ENCODE results near the gene DCDC1. TPM values are rescaled to one million over a fixed set of nuclear protein-coding genes. Genes with fewer than 3 reads are reported as not detected.

DCDC1 gene
- total RNA-seq, 2 experiments from 2014 or later, result 0.13 TPM; not detected in 1

GRCh38 chr11:31247321-31247720, 122.2 kb downstream of the DCDC1 start:
- no peak for DNase-seq (ENCODE audit: low spot score)
- no peaks in the 10 kb centered on the region; the same call in 1 of the 2 replicates for H4K20me1 ChIP-seq (ENCODE audit: insufficient read depth, low read length)
- H2AFZ ChIP-seq (ENCODE audit: low read length), result no peak overlapping the region
- intact Hi-C loops (cut with micrococcal nuclease; ENCODE audit: unreplicated experiment), result no loop called here
- H3K9me3 ChIP-seq (ENCODE audit: low read length), result no peaks in the 10 kb centered on the region
- POLR2A ChIA-PET, result no interaction called here
- TF ChIP-seq CTCF (conservative IDR thresholded peaks at IDR 0.05; ENCODE audit: low read length) (no peak), EZH2phosphoT487 (IDR thresholded peaks at IDR 0.05; ENCODE audit: borderline replicate concordance, low read depth, low read length) (no peak)
- H3K27ac ChIP-seq (ENCODE audit: low read depth, low read length, poor library complexity, severe bottlenecking), result no peak overlapping the region
- CTCF ChIA-PET (ENCODE audit: unreplicated experiment), result no interaction called here
- no peaks in the 10 kb centered on the region for H3K79me2 ChIP-seq (ENCODE audit: insufficient read depth, low read depth, low read length)
- H3K9me2 ChIP-seq (ENCODE audit: insufficient read depth, low read length), result no peaks in the 10 kb centered on the region
- H3K36me3 ChIP-seq (ENCODE audit: insufficient read depth, low read length), result no peaks in the 10 kb centered on the region
- H3K4me1 ChIP-seq (ENCODE audit: insufficient read depth, low read length, poor library complexity, severe bottlenecking), result no peaks in the 10 kb centered on the region
- no TSS peak for BruUV-seq (replicated peaks)
- no peak overlapping the region for H3K4me3 ChIP-seq (ENCODE audit: low read depth, low read length, poor library complexity, severe bottlenecking)
- no peak overlapping the region for H3K4me2 ChIP-seq (ENCODE audit: low read length)

- Histone ChIP-seq H3K79me2 (ENCODE audit: insufficient read depth, low read depth, low read length) (no peaks in the 10 kb centered on the region), H2AFZ (ENCODE audit: low read length) (no peak overlapping the region), H4K20me1 (ENCODE audit: insufficient read depth, low read length) (no peaks in the 10 kb centered on the region; the same call in 1 of the 2 replicates), H3K4me2 (ENCODE audit: low read length) (no peak overlapping the region), H3K9me2 (ENCODE audit: insufficient read depth, low read length) (no peaks in the 10 kb centered on the region), H3K9me3 (ENCODE audit: low read length) (no peaks in the 10 kb centered on the region), H3K4me3 (ENCODE audit: low read depth, low read length, poor library complexity, severe bottlenecking) (no peak overlapping the region), H3K4me1 (ENCODE audit: insufficient read depth, low read length, poor library complexity, severe bottlenecking) (no peaks in the 10 kb centered on the region), H3K27ac (ENCODE audit: low read depth, low read length, poor library complexity, severe bottlenecking) (no peak overlapping the region), H3K36me3 (ENCODE audit: insufficient read depth, low read length) (no peaks in the 10 kb centered on the region)
- DNase-seq (ENCODE audit: low spot score), result no peak
- ChIA-PET POLR2A (interaction anchor here (0.6 kb wide), 1 partner anchor 281 kb away, joined by 3 read pairs; no protein-coding TSS in a partner anchor), CTCF (ENCODE audit: unreplicated experiment) (no interaction called here)
- BruUV-seq (replicated peaks), result no TSS peak
- TF ChIP-seq CTCF (conservative IDR thresholded peaks at IDR 0.05; ENCODE audit: low read length), result no peak
- TF ChIP-seq EZH2phosphoT487 (IDR thresholded peaks at IDR 0.05; ENCODE audit: borderline replicate concordance, low read depth, low read length), result no peak
- intact Hi-C loops (cut with micrococcal nuclease; ENCODE audit: unreplicated experiment), result no loop called here
Observed at GRCh38 chr11:31246451-31247165, 122.9 kb downstream of the DCDC1 start.

GRCh38 chr11:31243706-31244105, 125.8 kb downstream of the DCDC1 start:
- no peak overlapping the region for H3K4me3 ChIP-seq (ENCODE audit: low read depth, low read length, poor library complexity, severe bottlenecking)
- H3K9me3 ChIP-seq (ENCODE audit: low read length), result no peaks in the 10 kb centered on the region
- no peaks in the 10 kb centered on the region for H3K79me2 ChIP-seq (ENCODE audit: insufficient read depth, low read depth, low read length)
- no peak overlapping the region for H3K4me2 ChIP-seq (ENCODE audit: low read length)
- ChIA-PET CTCF (ENCODE audit: unreplicated experiment) (no interaction called here), POLR2A (no interaction called here)
- no peaks in the 10 kb centered on the region for H4K20me1 ChIP-seq (ENCODE audit: insufficient read depth, low read length)
- DNase-seq (ENCODE audit: low spot score), result no peak
- no peak overlapping the region for H2AFZ ChIP-seq (ENCODE audit: low read length)
- TF ChIP-seq EZH2phosphoT487 (IDR thresholded peaks at IDR 0.05; ENCODE audit: borderline replicate concordance, low read depth, low read length), result no peak
- no peak for TF ChIP-seq CTCF (conservative IDR thresholded peaks at IDR 0.05; ENCODE audit: low read length)
- intact Hi-C loops (cut with micrococcal nuclease; ENCODE audit: unreplicated experiment), result no loop called here
- H3K9me2 ChIP-seq (ENCODE audit: insufficient read depth, low read length), result no peaks in the 10 kb centered on the region
- H3K27ac ChIP-seq (ENCODE audit: low read depth, low read length, poor library complexity, severe bottlenecking), result no peak overlapping the region
- no TSS peak for BruUV-seq (replicated peaks)
- no peaks in the 10 kb centered on the region for H3K4me1 ChIP-seq (ENCODE audit: insufficient read depth, low read length, poor library complexity, severe bottlenecking)
- H3K36me3 ChIP-seq (ENCODE audit: insufficient read depth, low read length), result no peaks in the 10 kb centered on the region
